Measurements from ENCODE around the gene IL20.

DNA sequence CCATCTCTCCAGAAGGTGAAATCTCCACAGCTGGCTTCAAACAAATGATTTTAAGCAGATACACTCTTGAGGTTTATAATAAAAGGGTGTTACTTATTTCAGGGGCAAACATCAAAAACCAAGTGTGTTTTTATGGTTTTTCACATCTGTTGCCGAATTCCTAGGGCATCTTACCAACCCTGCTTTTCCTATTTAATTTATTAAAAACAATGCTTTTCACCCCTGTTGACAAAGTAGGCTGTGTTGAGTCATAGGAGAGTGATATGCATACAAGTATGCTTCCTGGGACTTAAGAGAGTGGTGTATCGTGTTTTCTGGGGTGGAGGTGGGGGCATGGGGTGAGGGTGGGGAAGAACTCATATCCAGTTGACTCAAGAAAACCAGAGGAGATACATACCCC, 29.3 kb upstream of the IL20 start:
- TF ChIP-seq, protein P1, sequence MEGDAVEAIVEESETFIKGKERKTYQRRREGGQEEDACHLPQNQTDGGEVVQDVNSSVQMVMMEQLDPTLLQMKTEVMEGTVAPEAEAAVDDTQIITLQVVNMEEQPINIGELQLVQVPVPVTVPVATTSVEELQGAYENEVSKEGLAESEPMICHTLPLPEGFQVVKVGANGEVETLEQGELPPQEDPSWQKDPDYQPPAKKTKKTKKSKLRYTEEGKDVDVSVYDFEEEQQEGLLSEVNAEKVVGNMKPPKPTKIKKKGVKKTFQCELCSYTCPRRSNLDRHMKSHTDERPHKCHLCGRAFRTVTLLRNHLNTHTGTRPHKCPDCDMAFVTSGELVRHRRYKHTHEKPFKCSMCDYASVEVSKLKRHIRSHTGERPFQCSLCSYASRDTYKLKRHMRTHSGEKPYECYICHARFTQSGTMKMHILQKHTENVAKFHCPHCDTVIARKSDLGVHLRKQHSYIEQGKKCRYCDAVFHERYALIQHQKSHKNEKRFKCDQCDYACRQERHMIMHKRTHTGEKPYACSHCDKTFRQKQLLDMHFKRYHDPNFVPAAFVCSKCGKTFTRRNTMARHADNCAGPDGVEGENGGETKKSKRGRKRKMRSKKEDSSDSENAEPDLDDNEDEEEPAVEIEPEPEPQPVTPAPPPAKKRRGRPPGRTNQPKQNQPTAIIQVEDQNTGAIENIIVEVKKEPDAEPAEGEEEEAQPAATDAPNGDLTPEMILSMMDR (IDR thresholded peaks at IDR 0.05), result no peak
- TF ChIP-seq POLR2A (IDR thresholded peaks at IDR 0.05), result no peak
